SIG-M5 (cell line): ENCODE data around the gene KCNE4.

Experiments
- DNase-seq: peaks from one replicate; lab custom pipeline; 2025; lab: John Stamatoyannopoulos, UW

The KCNE4 gene, protein sequence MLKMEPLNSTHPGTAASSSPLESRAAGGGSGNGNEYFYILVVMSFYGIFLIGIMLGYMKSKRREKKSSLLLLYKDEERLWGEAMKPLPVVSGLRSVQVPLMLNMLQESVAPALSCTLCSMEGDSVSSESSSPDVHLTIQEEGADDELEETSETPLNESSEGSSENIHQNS

DNA sequence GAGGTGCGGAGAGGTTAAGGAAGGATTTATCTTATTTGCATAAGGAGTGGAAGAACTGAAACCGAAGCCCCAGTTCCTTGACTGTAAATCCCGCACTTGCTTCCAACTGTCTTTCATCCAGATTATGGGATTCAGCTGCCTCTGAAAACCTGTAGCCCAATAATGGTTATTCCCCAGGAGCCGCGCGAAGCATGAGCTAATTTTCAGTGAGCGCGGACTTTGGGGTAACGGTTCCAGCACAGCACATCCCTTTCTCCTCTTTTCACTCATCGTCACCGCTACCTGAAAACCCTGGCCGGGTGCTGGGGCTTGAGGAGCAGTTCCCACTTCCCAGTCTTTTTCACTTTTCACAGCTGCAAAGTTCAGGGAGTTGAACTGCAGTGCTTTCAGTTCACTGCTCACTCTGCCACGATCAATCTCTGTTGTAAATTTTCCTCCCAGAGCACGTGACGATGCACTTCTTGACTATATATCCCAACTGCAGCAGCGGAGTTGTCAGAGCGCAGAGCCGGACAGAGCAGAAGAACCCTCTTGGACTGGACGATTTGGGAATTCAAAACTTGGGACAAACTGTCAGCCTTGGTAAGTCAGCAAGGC is at the start of gene KCNE4:
KCNE4 (plus strand) TSS at position 498 of the 597 bp plus-strand sequence. CDS start 641 bp downstream, outside the sequence.
- no peak for DNase-seq

DNA sequence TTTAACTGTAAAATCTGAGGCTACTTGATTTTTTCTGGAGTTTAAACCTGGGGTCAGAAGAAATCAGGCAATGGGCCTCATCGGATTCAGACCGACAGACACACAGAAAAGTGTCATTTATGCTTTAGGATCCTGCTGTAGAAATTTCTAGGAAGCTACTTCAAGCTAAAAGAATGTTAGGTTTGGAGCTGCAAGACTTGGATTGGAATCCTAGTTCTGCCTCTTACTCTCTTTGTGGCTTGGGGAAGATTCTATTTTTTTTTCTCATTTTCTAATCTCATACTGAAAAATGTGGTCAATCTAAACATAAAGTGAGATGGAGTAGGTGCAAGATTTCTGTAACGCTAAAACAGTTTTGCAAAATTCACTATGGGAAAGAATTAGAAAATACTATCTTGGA is 48.8 kb upstream of the KCNE4 start:
- no peak for DNase-seq

DNA sequence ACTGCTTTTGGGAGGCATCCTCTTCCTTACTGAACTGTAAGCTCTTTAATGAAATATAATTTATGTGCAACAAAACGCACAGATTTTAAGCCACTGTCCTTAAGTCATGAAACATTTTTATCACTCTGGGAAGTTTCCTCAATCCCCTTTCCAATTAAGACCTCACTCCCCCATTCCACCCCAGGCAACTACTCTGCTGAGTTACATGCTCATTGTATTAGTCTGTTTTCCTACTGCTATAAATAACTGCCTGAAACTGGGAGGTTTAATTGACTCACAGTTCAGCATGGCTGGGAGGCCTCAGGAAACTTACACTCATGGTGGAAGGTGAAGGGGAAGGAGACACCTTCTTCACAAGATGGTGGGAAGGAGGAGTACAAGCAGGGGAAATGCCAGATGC is 46.5 kb upstream of the KCNE4 start:
- no peak for DNase-seq

DNA sequence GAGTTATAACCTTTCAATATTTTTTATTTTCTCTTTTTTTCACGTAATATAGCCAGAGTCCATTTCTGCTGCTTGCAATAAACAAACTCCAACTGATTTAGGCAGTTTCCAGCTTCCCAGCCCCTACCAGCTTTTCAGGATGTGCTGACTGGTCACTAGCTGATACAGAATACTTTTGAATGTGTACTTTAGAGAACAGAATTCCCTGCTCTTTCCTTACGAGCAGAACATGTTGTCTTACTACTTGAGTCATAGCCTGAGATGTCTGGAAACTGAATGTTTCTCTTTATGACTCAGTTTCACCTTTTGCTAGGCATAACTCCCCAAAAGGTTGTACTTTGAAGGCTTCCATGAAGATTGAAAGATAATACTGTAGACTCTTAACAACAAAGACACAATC is 44.5 kb upstream of the KCNE4 start:
- no peak for DNase-seq

DNA sequence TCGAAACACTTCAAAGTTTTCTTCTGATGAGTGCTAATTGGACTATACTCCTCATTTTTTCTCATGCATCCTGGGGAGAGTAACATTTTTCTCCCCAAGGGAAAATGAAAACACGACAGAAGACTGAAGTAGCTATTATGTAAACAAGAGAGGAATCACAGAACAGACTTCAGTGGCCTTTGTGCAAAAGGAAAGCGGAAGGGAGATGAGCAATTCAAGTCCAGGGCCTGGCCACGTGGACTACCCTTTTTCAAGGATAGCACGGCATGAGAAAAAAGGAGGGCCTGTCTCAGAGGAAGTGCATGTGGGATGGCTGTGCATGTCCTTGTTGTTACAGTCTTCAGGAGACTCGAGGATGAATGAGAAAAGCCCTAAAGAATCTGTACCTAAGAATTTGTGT is 43.8 kb upstream of the KCNE4 start:
- no peak for DNase-seq

DNA sequence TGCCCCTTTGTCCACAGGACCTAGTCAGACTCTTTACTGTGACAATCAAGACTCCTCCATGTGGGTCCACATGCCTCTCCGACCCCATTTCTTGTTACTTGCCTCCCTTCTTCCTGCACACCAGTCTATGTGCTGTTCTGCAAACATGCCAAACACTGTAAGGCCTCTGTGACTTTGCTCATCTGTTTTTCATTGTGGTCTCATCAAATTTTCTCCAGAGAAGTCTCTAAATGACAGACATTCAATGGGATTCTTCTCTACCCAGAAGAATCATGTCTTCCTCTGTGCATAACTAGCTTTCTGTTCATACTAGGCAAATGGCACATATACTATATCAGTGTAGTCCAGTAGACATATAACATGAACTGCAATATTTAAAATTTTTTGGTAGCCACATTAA is 43.0 kb upstream of the KCNE4 start:
- DNase-seq: no peak

DNA sequence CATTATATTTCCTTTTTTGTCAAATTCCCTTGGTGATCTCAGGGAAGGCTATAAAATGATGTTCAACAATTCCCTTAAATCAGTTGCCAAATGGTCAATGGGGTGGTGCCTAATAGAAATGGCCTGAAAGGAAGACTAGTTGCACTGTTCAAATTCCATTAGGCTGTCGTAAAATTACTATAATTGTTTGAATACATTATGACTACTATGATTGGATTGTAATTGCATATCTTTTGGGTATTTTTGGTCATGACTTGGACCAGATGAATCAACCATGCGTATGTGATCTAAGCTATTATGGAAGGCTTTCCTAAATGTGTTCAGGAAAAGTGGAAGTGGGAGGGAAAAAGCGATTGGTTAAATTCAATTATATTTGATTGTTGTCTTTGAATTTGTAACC is 41.3 kb upstream of the KCNE4 start:
- no peak for DNase-seq

DNA sequence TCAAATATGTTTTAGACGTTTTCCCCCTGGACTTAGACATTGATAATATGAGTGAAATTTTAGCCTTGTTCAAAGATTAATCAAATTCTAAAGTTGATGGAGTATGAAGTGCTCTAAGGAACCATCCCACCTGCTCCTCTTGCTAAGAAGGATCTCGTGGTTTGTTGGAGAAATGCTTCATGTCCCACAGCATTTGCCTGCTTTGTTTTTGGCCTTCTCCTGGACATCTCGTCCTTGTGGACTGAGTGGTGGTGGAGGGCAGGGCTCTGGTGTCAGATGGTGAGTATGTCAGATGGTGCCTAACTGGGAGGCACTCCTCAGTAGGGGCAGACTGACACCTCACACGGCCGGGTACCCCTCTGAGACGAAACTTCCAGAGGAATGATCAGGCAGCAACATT is 39.7 kb upstream of the KCNE4 start:
- DNase-seq: no peak

DNA sequence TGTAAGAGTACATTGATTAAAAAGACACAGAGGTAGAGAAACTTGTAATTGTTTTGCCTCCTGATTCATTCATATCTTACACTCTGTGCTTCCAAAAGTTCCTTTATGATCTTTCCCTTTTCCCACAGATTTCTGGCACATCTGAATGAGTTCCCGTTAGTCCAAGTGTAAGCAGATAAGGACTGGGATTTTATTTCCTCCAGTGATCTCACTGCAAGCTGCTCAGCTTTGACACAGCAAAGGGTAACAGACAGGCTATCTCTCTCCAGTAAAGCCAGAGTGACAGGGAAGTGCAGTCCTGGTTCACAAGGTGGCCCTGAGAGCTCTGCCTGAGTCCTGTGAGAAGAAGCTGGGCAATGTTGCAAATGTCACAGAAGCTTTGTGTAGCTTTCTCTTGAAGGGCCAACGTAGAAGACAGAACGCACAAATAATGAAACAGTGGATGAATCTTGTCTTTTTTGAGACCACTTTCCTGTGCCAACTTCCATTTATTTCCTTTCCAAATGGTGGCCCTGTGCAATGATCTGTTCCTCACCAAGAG is 32.5 kb upstream of the KCNE4 start:
- no peak for DNase-seq

DNA sequence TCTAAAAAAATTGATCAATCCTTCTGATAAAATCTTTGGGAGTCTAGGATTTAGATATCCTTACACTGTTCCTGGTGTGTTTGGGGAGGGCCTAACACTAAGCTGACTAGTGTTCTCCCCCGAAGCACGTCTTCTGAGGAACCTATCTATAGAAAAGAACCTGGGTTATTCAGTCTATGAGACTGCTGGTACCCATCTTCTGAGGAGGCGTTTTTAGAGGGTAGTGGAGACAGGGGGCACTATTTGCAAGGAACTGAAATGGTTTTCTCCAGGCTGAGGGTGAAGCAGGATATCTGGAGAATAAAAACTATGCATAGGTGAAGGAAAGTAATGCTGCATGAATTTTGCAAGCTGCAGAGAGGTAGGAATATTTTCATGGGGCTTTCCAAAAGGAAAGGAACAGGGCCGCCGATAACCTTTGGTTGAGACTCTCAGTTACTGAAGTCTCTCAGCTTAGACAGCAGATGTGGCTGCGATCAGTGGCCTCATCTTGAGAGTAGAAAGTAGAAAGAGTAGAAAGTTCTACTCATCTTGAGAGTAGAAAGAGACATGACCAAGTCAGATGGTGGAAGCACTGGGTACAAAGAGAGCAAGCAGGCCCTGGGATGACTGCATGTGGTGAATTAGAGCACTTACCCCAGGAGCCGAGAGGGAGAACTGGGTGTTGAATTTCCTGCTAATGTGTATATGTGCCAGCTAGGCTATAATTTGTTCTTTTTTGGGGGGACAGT is 31.8 kb upstream of the KCNE4 start:
- DNase-seq: no peak

DNA sequence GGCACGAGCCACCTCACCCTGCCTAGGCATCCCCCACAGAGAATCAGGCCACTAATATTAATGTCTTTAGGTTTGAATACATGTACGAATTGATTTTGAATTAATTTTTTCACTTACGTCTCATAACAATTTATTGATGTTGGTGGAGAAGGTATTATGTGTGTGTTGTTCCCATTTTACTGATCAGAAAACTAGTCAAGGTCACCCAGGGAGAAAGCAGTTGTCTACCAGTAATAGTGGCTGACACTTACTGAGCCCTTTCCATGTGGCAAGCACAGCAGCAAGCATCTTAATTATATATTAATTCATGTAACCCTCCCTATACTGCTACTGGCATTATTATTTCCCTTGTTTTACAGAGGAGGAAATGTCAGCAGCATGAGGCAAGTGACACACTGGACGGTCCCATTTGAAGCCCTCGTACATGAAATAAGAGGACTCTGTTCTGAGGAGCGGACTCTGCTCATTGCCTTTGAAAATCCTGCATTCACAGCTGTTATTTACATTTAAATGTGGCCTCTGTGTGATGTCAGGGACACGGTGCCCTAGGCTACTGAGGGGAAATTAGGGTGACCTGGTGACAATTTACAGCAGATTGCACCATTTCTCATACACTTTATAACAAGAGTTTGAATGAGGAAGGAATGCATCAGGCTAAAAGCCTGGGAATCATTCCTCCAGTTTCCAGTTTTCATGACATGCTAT is 30.9 kb upstream of the KCNE4 start:
- DNase-seq: no peak

DNA sequence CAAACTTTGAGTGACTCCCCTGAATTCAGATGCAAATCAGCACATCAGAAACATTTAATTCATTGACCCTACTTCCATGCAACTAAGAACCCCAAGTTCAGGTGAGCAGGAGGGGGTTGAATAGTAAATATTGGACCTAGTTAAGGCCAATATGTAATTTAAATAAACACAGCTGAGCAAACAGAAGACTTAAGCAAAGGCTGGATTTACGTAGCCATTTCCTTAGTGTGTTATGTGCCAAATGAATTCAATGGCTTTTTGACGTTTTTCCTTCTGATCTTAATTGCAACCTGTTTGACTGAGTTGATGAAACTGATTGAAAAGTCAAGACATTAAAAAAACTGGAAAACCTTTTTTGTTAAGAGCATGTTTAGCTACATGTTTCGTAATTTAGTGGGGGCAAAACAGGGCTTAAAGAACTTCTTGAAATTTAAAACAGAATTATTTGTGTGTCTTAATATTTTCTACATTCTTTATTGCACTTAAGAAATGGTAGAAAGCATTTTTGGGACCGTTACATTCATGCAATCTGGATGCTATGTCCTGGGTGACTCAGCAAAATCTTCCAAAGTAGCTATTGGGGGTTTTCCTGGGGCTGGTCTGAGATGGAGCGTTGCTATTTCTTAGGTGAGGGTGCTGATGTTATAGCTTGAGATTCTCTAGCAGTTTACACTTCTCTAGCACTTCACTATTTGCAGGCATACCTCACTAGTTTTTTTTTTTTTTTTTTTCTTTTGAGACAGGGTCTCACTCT is 25.5 kb upstream of the KCNE4 start:
- DNase-seq: no peak

DNA sequence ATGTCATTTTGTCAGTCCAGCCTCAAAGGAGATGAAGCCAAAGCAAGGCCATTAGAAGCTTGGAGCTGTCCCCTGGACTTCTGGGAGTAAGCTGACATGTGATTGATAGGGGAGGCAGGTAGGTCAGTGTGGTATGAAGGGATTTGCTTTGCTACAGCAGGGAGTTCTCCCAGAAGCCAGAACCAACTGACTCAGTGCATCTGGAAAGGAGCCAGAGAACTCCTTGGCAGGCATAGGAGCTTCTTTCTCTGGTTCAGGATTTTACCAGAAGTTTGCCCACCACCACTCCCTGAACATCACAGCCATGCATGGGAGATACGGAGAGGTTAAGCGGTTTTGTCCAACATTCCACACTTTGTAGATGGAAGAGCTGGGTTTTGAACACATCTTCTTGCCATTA is 24.5 kb upstream of the KCNE4 start:
- DNase-seq: no peak

DNA sequence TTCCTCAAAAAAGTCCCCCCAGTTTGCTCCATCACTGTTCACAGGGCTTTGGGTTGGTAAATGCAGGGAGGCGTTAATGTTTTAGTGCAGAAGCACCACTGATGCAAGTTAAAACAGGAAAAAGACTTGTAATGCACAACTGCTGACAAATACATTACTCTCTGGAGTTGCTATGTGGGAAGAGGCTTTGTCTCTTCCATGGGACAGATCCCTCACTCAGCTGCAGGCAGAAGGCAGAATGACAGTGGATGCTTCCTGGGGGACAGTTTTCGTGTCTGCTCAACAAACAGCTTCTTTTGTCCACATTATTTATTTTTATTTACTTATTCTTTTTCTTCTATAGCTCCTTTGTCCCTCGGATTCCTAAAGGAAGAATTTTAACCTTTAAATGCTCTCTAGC is 22.7 kb upstream of the KCNE4 start:
- DNase-seq: no peak

DNA sequence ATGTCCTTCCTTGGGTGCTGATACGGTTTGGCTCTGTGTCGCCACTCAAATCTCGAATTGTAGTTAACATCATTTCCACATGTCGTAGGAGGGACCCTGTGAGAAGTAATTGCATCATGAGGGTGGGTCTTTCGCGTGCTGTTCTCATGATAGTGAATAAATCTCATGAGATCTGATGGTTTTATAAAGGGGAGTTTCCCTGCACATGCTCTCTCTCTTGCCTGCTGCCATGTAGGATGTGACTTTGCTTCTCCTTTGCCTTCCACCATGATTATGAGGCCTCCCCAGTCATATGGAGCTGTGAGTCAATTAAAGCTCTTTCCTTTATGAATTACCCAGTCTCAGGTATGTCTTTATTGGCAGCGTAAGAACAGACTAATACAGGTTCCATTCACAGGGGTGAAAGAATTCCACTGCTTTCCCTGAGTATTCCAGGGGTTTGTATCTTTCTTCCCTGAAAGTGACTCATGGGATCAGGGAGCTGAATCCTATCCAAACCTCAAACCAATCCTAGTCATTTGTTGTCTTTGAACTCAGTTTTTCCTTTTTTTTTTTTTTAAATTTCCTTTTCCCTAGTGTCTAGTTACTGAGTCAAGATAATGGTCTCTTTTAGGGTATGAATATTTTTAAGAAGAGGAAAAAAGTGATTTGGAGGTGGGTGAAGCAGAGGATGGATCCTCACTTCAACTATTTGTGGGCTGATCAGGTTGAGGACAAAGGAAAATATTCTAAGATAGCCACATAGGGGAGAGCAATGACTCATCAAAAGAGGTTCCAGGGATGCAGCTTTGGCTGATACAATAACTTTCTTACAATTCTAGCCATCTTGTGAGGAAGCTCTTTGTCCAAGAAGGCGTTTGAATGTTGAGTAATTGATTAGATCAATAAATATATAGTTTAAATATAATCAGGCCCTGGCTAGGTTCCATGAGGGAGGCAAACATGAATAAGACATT is 19.5 kb upstream of the KCNE4 start:
- no peak for DNase-seq

DNA sequence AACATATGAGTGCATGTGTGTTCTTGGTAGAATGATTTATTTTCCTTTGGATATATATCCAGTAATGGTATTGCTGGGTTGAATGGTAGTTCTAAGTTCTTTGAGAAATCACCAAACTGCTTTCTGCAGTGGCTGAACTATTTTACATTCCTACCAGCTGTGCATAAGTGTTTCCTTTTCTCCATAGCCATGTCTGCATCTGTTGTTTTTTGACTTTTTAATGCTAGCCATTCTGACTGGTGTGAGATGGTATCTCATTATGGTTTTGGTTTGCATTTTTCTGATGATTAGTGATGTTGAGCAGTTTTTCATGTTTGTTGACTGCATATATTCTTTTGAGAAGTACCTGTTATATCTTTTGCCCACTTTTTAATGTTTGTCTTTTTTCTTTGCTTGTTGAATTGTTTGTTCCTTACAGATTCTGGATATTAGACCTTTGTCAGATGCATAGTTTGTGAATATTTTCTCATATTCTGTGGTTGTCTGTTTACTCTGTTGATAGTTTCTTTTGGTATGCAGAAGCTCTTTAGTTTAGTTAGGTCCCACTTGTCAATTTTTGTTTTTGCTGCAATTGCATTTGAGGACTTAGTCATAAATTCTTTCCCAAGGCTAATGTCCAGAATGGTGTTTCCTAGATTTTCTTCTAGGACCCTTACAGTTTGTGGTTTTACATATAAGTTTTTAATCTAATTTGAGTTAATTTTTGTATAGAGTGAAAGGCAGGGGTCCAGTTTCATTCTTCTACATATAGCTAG is 17.6 kb upstream of the KCNE4 start:
- no peak for DNase-seq

DNA sequence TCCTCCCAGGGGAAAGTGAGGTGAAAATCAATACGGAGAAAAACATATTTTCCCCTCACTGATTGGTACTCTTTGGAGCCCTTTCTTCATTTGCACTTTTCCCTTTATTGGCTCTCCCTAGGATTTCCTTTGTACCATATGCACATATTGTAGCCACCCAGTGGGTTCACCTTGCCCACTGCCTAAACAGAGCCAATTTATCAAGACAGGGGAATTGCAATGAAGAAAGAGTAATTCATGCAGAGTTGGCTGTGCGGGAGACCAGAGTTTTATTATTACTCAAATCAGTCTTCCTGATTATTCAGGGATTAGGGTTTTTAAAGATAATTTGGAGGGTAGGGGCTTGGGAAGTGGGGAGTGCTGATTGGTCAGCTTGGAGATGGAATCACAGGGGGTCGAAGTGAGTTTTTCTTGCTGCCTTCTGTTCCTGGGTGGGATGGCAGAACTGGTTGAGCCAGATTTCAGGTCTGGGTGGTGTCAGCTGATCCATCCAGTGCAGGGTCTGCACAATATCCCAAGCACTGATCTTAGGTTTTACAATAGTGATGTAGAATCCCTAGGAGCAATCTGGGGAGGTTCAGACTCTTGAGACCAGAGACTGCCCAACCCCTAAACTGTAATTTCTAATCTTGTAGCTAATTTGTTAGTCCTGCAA is 15.1 kb upstream of the KCNE4 start:
- DNase-seq: no peak

DNA sequence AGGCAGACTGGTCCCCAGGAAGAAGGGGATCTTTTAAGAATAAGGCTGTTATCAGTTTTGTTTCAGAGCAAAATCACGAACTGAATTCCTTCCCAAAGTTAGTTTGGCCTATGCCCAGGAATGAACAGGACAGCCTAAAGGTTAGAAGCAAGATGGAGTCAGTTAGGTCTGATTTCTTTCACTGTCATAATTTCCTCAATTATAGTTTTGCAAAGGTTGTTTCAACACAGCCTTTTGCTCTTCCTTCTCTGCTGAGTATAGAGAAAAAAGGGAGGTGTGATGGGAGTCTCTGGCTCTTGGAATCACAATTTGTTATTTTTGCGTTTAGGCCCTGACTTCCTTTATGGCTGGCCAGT is 14.6 kb upstream of the KCNE4 start:
- no peak for DNase-seq

DNA sequence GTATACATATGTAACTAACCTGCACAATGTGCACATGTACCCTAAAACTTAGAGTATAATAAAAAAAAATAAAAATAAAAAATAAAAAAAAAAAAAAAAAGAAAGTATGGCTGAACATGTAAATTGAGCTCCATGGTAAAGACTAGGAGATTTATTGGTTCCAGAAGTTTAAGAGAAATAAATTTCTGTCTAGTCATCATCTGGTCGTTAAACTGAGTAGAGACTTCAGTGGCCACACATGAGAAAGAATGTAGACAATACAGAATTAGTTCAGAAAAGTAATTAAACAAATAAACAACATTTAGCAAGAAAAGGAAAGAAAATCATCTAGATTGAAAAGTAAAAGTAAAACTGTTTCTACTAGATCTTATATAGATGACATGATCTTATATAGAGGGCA is 12.4 kb upstream of the KCNE4 start:
- DNase-seq: no peak

DNA sequence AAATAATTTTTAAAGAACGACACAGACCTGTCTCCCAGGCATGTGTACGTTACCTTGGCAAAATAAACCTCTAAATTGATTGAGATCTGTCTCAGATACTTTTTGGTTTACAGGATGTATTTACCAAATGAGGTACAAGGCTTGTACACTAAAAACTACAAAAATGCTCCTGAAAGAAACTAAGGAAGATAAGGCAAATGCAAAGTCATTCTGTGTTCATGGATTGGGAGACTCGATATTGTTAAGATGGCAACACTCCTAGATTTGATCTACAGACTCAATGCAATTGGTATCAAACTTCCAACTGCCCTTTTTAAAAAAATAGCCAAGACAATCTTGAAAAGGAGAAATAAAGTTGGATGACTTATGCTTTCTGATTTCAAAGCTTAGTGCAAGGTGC is 11.5 kb upstream of the KCNE4 start:
- no peak for DNase-seq
